Fibroblast of lung (primary cell): ENCODE results near the gene ESPN. TPM values are rescaled to one million over a fixed set of nuclear protein-coding genes. Genes with fewer than 3 reads are reported as not detected.

Experiments
- DNase-seq, 2 donors: peaks; one replicate each; pipeline versions ENCODE4 v3.0.0 to v3.0.0-alpha.2; 2010; ENCODE audit warnings: low read depth in 2 of 2
- H2AFZ ChIP-seq: 2 replicates; pipeline ENCODE4 v1.5.1; 2012; ENCODE audit warnings: low read length, control low read depth, inconsistent platforms
- H3K27ac ChIP-seq: 2 replicates; pipeline ENCODE4 v1.5.1; 2011; ENCODE audit warnings: low read length, control low read depth; ENCODE audit not compliant: insufficient read depth
- H3K27me3 ChIP-seq: 2 replicates; pipeline ENCODE4 v1.5.1; 2011; ENCODE audit warnings: mild to moderate bottlenecking, low read length; ENCODE audit not compliant: control insufficient read depth, insufficient read depth
- H3K36me3 ChIP-seq: 2 replicates; pipeline ENCODE4 v1.5.1; 2011; ENCODE audit warnings: low read length; ENCODE audit not compliant: control insufficient read depth, insufficient read depth
- H3K4me1 ChIP-seq: 2 replicates; pipeline ENCODE4 v1.5.1; 2011; ENCODE audit warnings: low read length; ENCODE audit not compliant: control insufficient read depth, insufficient read depth; ENCODE audit errors: extremely low read depth
- H3K4me2 ChIP-seq: 2 replicates; pipeline ENCODE4 v1.5.1; 2011; ENCODE audit warnings: low read length, control low read depth; ENCODE audit not compliant: insufficient read depth; ENCODE audit errors: extremely low read depth
- H3K4me3 ChIP-seq, 4 experiments: fragments of 200-600 bp in 1 of 4; sonication (generic) in 1 of 4; replicated peaks in 1 of 4; 2 replicates each; pipeline ENCODE4 v1.5.1; 2011 to 2016; ENCODE audit warnings: low read length in 4 of 4, low read depth in 3 of 4, mild to moderate bottlenecking in 3 of 4, control low read depth in 2 of 4, inconsistent platforms in 1 of 4, mixed read lengths in 1 of 4; ENCODE audit not compliant: insufficient read depth in 1 of 4; ENCODE audit errors: control extremely low read depth in 1 of 4
- H3K79me2 ChIP-seq: 2 replicates; pipeline ENCODE4 v1.5.1; 2012; ENCODE audit warnings: mild to moderate bottlenecking, low read length, inconsistent platforms; ENCODE audit not compliant: control insufficient read depth, insufficient read depth
- H3K9ac ChIP-seq: 2 replicates; pipeline ENCODE4 v1.5.1; 2011; ENCODE audit warnings: mild to moderate bottlenecking, low read length, control low read depth; ENCODE audit not compliant: insufficient read depth
- H3K9me3 ChIP-seq: 2 replicates; pipeline ENCODE4 v1.5.1; 2012; ENCODE audit warnings: low read depth, low read length; ENCODE audit not compliant: control insufficient read depth, insufficient read depth
- H4K20me1 ChIP-seq: 2 replicates; pipeline ENCODE4 v1.5.1; 2011; ENCODE audit warnings: low read length; ENCODE audit not compliant: control insufficient read depth, insufficient read depth; ENCODE audit errors: extremely low read depth
- EZH2 ChIP-seq: IDR thresholded peaks from 2 replicates; pipeline ENCODE4 v1.5.1; 2012; ENCODE audit warnings: low read length, control low read depth, mild to moderate bottlenecking; ENCODE audit errors: missing control alignments
- polyA minus RNA-seq: library from RNA; depleted of rRNA, polyadenylated mRNA; stranded (reverse); fragments of >200 nt; gene quantifications from 2 replicates; pipeline ENCODE4 v1.2.3, GENCODE V29; 2011; ENCODE audit warnings: low replicate concordance
- polyA plus RNA-seq, 2 donors: library from polyadenylated mRNA; depleted of rRNA in 1 of 2; stranded (reverse) in 1 of 2; unstranded in 1 of 2; fragments of >200 nt; gene quantifications; 2 replicates each; pipeline ENCODE4 v1.2.1, GENCODE V29; 2011 to 2012; ENCODE audit warnings: missing spikeins in 1 of 2
- total RNA-seq: library from RNA; depleted of rRNA; stranded (reverse); fragments of >200 nt; gene quantifications from 2 replicates; pipeline ENCODE4 v1.2.1, GENCODE V29; 2014
- TF ChIP-seq, protein P1 (sequence below), 2 donors: IDR thresholded peaks in 1 of 2; conservative IDR thresholded peaks in 1 of 2; 1 replicate in 1 of 2; 2 replicates in 1 of 2; pipeline ENCODE4 v1.5.1; 2011 to 2012; ENCODE audit warnings: low read length in 2 of 2, control low read depth in 1 of 2, inconsistent platforms in 1 of 2, low read depth in 1 of 2, mild to moderate bottlenecking in 1 of 2

The ESPN gene, protein sequence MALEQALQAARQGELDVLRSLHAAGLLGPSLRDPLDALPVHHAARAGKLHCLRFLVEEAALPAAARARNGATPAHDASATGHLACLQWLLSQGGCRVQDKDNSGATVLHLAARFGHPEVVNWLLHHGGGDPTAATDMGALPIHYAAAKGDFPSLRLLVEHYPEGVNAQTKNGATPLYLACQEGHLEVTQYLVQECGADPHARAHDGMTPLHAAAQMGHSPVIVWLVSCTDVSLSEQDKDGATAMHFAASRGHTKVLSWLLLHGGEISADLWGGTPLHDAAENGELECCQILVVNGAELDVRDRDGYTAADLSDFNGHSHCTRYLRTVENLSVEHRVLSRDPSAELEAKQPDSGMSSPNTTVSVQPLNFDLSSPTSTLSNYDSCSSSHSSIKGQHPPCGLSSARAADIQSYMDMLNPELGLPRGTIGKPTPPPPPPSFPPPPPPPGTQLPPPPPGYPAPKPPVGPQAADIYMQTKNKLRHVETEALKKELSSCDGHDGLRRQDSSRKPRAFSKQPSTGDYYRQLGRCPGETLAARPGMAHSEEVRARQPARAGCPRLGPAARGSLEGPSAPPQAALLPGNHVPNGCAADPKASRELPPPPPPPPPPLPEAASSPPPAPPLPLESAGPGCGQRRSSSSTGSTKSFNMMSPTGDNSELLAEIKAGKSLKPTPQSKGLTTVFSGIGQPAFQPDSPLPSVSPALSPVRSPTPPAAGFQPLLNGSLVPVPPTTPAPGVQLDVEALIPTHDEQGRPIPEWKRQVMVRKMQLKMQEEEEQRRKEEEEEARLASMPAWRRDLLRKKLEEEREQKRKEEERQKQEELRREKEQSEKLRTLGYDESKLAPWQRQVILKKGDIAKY
- total RNA-seq, result not detected in 2 replicates
- not detected in 2 replicates for polyA plus RNA-seq
- not detected in 2 replicates for polyA plus RNA-seq (2012)
- not detected in 2 replicates for polyA minus RNA-seq

GRCh38 chr1:6424619-6425593, at the start of gene ESPN:
TSS of gene ESPN (plus strand) at chr1:6424776. CDS start at chr1:6424956, 180 bp downstream.
- Histone ChIP-seq H3K9me3 (no peaks in the 10 kb centered on the region), H3K4me1 (no peaks in the 10 kb centered on the region), H3K27ac (no peak within 1 kb of the TSS), H3K79me2 (no peaks in the 10 kb centered on the region), H4K20me1 (no peaks in the 10 kb centered on the region), H3K4me2 (no peak within 1 kb of the TSS), H3K36me3 (no peaks in the 10 kb centered on the region), H3K27me3 (peaks cover 46% of the 10 kb centered on the region), H2AFZ (no peak within 1 kb of the TSS), H3K4me3 (no peak within 1 kb of the TSS), H3K9ac (no peak within 1 kb of the TSS)
- peak; percentile 63 for TF ChIP-seq EZH2
- TF ChIP-seq, protein P1, sequence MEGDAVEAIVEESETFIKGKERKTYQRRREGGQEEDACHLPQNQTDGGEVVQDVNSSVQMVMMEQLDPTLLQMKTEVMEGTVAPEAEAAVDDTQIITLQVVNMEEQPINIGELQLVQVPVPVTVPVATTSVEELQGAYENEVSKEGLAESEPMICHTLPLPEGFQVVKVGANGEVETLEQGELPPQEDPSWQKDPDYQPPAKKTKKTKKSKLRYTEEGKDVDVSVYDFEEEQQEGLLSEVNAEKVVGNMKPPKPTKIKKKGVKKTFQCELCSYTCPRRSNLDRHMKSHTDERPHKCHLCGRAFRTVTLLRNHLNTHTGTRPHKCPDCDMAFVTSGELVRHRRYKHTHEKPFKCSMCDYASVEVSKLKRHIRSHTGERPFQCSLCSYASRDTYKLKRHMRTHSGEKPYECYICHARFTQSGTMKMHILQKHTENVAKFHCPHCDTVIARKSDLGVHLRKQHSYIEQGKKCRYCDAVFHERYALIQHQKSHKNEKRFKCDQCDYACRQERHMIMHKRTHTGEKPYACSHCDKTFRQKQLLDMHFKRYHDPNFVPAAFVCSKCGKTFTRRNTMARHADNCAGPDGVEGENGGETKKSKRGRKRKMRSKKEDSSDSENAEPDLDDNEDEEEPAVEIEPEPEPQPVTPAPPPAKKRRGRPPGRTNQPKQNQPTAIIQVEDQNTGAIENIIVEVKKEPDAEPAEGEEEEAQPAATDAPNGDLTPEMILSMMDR (conservative IDR thresholded peaks at IDR 0.05 in 1 of 2, IDR thresholded peaks at IDR 0.05 in 1 of 2; ENCODE audit: low read depth in 1 of 2, low read length in 2 of 2), result no peak
- no peak for DNase-seq

DNA sequence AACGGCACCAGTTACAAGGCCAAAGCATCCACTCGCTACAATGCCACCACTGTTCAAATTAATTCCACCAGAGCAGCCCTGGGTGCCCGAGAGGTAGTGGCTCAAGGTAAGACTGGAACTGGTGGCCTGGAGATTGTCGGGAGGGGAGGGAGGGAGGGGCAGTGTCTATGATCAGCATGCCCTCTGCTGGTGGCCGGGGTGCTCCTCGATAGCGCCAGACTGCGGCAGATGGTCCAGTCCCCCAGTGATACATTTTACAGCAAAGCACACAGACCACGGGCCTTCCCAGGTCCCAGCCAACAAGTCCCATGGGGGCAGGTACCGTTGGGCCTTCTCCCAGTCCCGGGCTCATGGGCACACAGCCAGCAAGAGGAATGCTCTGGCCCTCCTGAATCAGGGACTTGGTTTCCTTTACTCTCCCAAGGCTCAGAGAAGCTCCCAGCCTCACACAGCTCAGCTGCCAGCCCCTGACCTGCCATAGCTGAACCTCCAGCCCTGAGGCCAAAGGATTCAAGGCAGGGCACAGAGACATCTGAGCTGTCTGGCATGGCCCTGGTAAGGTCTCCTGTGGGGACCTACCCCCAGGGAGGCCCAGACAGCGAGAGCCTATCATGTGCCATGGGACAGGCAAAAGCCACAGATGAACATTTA, 46.4 kb upstream of the ESPN start:
- H3K27ac ChIP-seq, result no peak overlapping the region
- no peaks in the 10 kb centered on the region for H4K20me1 ChIP-seq
- no peak for TF ChIP-seq EZH2
- TF ChIP-seq, protein P1 (conservative IDR thresholded peaks at IDR 0.05 in 1 of 2, IDR thresholded peaks at IDR 0.05 in 1 of 2; ENCODE audit: low read depth in 1 of 2, low read length in 2 of 2), result no peak
- DNase-seq, result no peak
- no peak overlapping the region for H2AFZ ChIP-seq
- no peaks in the 10 kb centered on the region for H3K9me3 ChIP-seq
- H3K9ac ChIP-seq, result no peak overlapping the region
- no peak overlapping the region for H3K4me2 ChIP-seq
- no peaks in the 10 kb centered on the region for H3K27me3 ChIP-seq
- no peak overlapping the region for H3K4me3 ChIP-seq
- H3K79me2 ChIP-seq, result no peaks in the 10 kb centered on the region
- no peaks in the 10 kb centered on the region for H3K36me3 ChIP-seq
- H3K4me1 ChIP-seq, result no peaks in the 10 kb centered on the region
